NCI-H2196 treated with DMSO at 0.1 percent for 48 hours (cell line): ENCODE results near the gene KCNIP1.

Experiments
- DNase-seq: peaks from one replicate; lab custom pipeline; 2025; ENCODE audit not compliant: unreplicated experiment; lab: John Stamatoyannopoulos, UW

The KCNIP1 gene

GRCh38 chr5:170482511-170482910 is 21.3 kb upstream of the KCNIP1 start:
- no peak for DNase-seq

DNA sequence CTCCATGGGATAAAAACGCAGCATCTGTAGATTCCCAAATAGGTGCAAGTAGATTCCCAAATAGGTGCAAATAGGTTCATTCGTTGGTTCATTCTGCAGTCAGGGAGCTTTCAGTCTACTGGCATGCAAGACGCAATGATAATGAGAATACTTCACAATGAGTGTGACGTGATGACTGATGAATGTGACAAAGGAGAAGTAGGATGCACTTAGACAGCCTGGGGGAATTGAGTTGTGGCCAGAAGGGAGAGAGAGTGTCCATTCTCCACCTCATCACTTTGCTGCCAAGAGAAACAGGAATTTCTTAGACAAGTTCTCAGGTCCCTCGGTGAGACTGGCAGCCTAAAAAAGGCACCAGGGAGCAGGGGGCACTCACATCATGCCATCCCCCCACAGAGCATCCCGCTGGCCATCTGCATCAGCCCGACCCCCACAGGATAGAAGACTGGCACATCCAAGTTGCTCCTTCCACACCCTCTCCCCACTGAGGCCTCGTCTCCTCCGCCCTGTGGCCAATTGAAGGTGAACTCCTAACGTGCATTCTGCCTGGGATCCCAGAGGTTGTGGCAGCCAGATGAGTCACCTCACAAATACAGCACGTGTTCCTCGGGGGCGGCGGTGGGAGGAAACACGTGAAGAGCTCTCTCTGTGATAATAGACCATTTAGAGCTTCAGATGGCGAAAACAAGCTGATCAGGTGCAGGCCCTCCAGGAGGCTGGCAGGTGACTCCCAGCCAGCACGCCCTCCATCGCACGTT is 19.9 kb upstream of the KCNIP1 start:
- DNase-seq, result no peak

DNA sequence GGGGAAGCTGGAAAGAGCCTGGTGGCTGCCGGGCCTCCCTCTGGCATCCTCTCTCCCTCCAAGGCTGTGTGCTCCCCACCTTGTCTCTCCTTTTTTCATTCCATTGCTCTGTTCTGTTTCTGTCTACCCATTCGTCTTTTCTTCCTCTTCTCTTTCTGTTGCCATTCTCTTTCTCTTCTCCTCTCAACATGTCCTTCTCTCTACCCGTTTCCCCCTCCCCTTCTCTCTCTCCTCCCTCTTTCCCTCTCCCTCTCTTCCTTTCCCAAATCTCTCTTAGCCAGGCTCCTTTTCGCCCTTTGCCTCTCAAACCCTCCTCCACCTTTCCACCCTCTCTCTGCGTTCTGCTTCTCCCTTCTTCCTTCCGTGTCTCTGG is 19.4 kb upstream of the KCNIP1 start:
- DNase-seq, result no peak

- no peak for DNase-seq
Observed at GRCh38 chr5:170484847-170485615, 18.8 kb upstream of the KCNIP1 start.

- no peak for DNase-seq
Observed at GRCh38 chr5:170485616-170485911, 18.3 kb upstream of the KCNIP1 start.

DNA sequence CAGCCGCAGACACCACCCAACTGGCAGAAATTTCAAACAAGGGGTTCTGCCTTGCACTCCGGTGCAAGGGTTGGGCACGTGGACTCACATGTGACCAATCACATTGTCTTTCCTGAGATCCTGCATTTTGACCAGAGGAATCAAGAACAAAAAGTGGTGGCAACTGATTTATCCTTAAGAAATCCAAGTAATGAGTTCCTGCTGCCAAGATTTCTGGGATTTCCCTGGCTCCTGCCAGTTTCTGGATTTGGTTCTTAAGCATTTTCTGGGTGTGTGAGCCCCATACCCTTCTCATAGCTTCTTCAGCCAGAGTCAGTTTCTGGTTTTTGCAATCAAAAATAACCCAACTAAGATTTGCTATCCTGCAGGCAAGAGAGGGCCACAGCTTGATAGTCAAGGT is 17.4 kb upstream of the KCNIP1 start:
- no peak for DNase-seq

DNA sequence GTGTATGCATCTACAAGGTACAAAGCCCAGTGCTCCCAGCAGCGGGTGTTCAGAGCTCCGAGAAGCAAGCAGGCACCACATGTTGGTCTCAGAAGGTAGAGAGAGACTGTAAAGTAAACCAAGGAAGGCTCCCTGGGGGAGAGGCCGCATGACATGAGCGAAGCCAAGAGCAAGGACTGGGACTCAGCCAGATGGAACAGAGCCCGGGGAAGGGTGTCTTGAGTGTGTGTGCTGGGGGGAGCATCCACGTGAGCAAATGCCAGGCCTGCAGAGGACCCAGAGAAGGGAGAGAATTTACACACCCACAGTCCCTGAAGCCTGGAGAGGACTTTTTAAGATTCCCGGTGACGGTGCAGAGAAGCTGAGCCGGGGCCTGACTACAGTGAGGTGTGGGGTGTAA is 15.2 kb upstream of the KCNIP1 start:
- DNase-seq, result no peak

- no peak for DNase-seq
Observed at GRCh38 chr5:170489199-170489598, 14.6 kb upstream of the KCNIP1 start.

DNA sequence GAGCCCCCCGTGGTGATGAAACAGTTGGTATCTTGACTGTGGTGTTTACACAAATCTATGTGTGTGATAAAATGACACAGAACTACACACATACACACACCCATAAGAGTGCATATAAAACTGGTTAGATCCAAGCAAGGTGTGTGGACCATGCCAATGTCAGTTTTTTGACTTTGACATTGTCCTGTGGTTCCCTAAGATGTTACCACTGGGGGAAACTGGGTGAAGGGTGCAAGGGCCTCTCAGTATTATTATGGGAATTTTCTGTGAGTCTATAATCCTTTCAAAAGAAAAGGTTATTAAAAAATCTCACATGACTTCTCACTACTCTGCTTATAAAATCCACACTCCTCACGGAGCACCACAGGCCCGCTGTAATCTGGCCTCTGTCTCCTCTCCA is 13.4 kb upstream of the KCNIP1 start:
- DNase-seq, result no peak

- no peak for DNase-seq
Observed at GRCh38 chr5:170491479-170491878, 12.3 kb upstream of the KCNIP1 start.

- DNase-seq, result no peak
Observed at GRCh38 chr5:170493028-170493820, 10.6 kb upstream of the KCNIP1 start.

DNA sequence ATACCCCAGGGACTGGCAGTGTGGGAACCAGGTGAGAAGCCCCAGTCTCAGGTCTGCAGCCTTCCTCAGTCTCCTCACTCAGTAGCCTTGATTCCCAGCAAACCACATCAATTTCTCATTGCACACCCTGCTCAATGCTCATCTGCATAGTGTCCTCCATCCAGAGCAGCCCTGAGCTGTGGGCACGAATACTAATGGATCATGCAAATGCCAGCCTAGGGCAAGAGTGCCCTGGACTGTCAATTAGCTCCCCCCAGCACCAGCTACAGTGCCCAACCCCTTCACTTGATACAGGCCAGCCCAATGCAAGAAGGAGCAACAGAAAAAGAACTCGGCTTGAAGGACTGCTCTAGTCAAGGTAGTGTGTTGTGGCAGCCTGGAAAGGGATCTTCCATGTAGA is 9.8 kb upstream of the KCNIP1 start:
- DNase-seq, result no peak

- DNase-seq, result no peak
Observed at GRCh38 chr5:170495825-170496661, 7.8 kb upstream of the KCNIP1 start.

DNA sequence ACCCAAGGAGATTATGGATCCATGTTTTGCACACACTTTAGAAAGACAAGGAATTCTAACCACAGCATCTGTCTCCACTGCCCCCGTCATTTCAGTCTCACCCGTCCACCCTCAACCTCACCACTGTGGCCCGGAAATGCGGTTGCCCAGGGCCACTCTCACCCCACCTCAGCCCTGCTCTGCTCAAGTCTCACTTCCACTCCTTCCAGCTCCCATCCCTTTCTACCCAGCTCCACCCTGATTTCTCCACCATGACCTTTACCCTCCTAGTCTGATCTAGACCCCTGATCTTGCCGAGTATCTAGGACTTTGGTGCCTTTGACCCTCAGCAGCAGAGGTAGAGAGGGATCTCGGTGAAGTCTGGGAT is 7.2 kb upstream of the KCNIP1 start:
- DNase-seq, result no peak

- DNase-seq, result no peak
Observed at GRCh38 chr5:170497311-170498038, 6.3 kb upstream of the KCNIP1 start.

DNA sequence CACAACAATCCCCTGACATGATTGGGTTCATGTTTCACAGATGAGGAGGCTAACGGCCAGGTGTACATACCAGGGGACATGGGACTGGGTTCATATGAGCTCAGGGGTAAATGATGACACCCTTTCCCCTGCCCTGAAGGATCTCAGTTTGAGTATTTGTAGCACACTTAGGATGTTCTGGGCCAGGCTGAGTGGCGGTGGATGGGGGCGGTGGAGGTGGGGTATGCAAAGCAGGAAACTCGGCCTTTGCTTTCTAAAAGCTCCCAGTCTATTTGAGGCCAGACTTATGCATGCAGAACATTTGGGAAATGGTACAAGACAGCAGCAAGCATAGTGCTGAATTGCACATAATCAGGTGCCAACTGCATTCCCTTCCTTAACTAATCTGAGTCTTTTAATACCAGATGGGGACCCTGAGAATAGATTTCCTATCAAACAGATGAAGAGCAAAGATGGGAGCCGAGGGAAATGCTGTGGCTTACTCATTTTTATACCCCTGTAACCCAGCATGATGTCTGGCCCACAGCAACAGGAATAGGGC is 4.9 kb upstream of the KCNIP1 start:
- DNase-seq, result no peak

DNA sequence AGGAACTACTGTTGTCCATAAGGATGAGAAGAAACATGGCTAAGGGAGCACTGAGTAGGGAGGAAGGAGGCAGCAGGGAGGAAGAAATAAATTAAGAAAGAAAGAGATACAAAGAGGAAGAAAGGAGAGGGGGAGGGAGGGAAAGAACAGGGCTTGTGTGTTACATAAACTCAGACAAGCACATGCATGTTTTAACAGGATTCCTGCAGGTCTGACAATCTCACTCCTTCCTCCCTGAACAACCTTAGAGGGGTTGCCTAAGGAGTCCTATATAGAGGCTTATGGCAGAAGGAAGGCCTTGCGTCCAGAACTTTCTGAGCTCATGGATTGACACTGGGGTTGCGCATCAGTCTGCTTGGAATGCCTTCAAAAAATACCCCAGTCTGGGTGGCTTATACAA is 4.2 kb upstream of the KCNIP1 start:
- DNase-seq, result no peak

- DNase-seq, result no peak
Observed at GRCh38 chr5:170501361-170501760, 2.5 kb upstream of the KCNIP1 start.

- no peak for DNase-seq
Observed at GRCh38 chr5:170501931-170502330, 1.9 kb upstream of the KCNIP1 start.

- DNase-seq, result no peak
Observed at GRCh38 chr5:170504616-170505266, 921 bp downstream of the KCNIP1 start.
